ENCODE data around the gene WDR54.

- TF ChIP-seq CTCF (IDR thresholded peaks at IDR 0.05) = no peak
- no peak for TF ChIP-seq EP300 (IDR thresholded peaks at IDR 0.05)
Measured at GRCh38 chr2:74381751-74382150, 39.8 kb upstream of the WDR54 start.

All from sigmoid colon (tissue), 4 donors.